Measurements from ENCODE around the gene CTIF. TPM values are rescaled to one million over a fixed set of nuclear protein-coding genes. Genes with fewer than 3 reads are reported as not detected.

Gene CTIF
- polyA plus RNA-seq, 4 donors = 14.6 to 30.7 (median 22.6) TPM

GRCh38 chr18:48780201-48780912 is 241.5 kb downstream of the CTIF start:
- peak in 1 of 4 donors; percentile 66 for DNase-seq (ENCODE audit: low read depth in 4 of 4, low spot score in 3 of 4)

GRCh38 chr18:48780913-48781162 is 242.0 kb downstream of the CTIF start:
- no peak for DNase-seq (ENCODE audit: low read depth in 4 of 4, low spot score in 3 of 4)

GRCh38 chr18:48781163-48781987 is 242.5 kb downstream of the CTIF start:
- DNase-seq (ENCODE audit: low read depth in 4 of 4, low spot score in 3 of 4) = peak; percentile 74 to 77 (median 76)

GRCh38 chr18:48781988-48782363 is 243.1 kb downstream of the CTIF start:
- no peak for DNase-seq (ENCODE audit: low read depth in 4 of 4, low spot score in 3 of 4)

GRCh38 chr18:48782381-48782861 is 243.6 kb downstream of the CTIF start:
- no peak for DNase-seq (ENCODE audit: low read depth in 4 of 4, low spot score in 3 of 4)

GRCh38 chr18:48783616-48784520 is 245.0 kb downstream of the CTIF start:
- no peak for DNase-seq (ENCODE audit: low read depth in 4 of 4, low spot score in 3 of 4)

GRCh38 chr18:48784656-48785055 is 245.8 kb downstream of the CTIF start:
- DNase-seq (ENCODE audit: low read depth in 4 of 4, low spot score in 3 of 4) = no peak

GRCh38 chr18:48785091-48785614 is 246.3 kb downstream of the CTIF start:
- no peak for DNase-seq (ENCODE audit: low read depth in 4 of 4, low spot score in 3 of 4)

GRCh38 chr18:48785736-48786454 is 247.1 kb downstream of the CTIF start:
- no peak for DNase-seq (ENCODE audit: low read depth in 4 of 4, low spot score in 3 of 4)

- DNase-seq (ENCODE audit: low read depth in 4 of 4, low spot score in 3 of 4) = no peak
These were observed 247.8 kb downstream of the CTIF start for GRCh38 chr18:48786455-48787202.

GRCh38 chr18:48787203-48788151 is 248.6 kb downstream of the CTIF start:
- no peak for DNase-seq (ENCODE audit: low read depth in 4 of 4, low spot score in 3 of 4)

GRCh38 chr18:48788373-48788772 is 249.5 kb downstream of the CTIF start:
- DNase-seq (ENCODE audit: low read depth in 4 of 4, low spot score in 3 of 4) = no peak

- no peak for DNase-seq (ENCODE audit: low read depth in 4 of 4, low spot score in 3 of 4)
These were observed 250.5 kb downstream of the CTIF start for GRCh38 chr18:48789259-48789812.

- no peak for DNase-seq (ENCODE audit: low read depth in 4 of 4, low spot score in 3 of 4)
These were observed 251.5 kb downstream of the CTIF start for GRCh38 chr18:48790226-48790863.

GRCh38 chr18:48790869-48791635 is 252.2 kb downstream of the CTIF start:
- DNase-seq (ENCODE audit: low read depth in 4 of 4, low spot score in 3 of 4) = no peak

GRCh38 chr18:48791636-48792105 is 252.8 kb downstream of the CTIF start:
- no peak for DNase-seq (ENCODE audit: low read depth in 4 of 4, low spot score in 3 of 4)

GRCh38 chr18:48792141-48792540 is 253.3 kb downstream of the CTIF start:
- no peak for DNase-seq (ENCODE audit: low read depth in 4 of 4, low spot score in 3 of 4)

Data from left renal pelvis (tissue), 4 donors.